Ovary (tissue), 3 donors: Measurements from ENCODE around the gene KRTAP9-6.

ENCODE experiments used
- EP300 ChIP-seq: sonication (generic); formaldehyde crosslinking; IDR thresholded peaks from one replicate; pipeline ENCODE4 v1.6.1; 2017; ENCODE audit warnings: antibody characterized with exemption
- POLR2A ChIP-seq: fragments of 450-650 bp; IDR thresholded peaks from one replicate; pipeline ENCODE4 v1.6.1; 2017; ENCODE audit warnings: antibody characterized with exemption, mild to moderate bottlenecking, moderate library complexity
- TF ChIP-seq, protein P1 (sequence below), 3 donors: fragments of 450-650 bp in 2 of 3; fragments of 200-600 bp in 1 of 3; IDR thresholded peaks; one replicate each; pipeline versions ENCODE4 v1.5.1 to v1.8.0; 2016 to 2022; ENCODE audit warnings: antibody characterized with exemption in 3 of 3, mild to moderate bottlenecking in 1 of 3
- donor health status: DM: no; HTN: no; CAD: no.

DNA sequence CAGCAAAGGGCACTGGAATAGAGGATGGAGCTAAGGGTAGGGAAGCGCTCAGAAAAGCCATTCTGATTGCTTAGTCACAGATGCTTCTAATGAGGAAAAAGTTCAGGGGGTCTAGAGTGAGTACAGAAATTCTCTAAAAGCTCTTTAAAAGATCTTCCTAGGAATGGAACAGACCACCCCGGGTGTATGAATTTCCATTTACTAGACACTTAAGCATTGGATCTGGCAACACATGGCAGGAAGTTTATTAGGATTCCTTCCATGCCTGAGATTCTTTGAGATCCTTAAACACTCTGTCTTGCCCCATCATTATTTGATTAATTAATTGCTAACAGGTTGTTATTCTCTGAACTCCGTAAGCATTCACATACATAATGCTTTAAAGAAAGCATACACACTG, 18.9 kb downstream of the KRTAP9-6 start:
- TF ChIP-seq POLR2A = no peak
- TF ChIP-seq, protein P1, sequence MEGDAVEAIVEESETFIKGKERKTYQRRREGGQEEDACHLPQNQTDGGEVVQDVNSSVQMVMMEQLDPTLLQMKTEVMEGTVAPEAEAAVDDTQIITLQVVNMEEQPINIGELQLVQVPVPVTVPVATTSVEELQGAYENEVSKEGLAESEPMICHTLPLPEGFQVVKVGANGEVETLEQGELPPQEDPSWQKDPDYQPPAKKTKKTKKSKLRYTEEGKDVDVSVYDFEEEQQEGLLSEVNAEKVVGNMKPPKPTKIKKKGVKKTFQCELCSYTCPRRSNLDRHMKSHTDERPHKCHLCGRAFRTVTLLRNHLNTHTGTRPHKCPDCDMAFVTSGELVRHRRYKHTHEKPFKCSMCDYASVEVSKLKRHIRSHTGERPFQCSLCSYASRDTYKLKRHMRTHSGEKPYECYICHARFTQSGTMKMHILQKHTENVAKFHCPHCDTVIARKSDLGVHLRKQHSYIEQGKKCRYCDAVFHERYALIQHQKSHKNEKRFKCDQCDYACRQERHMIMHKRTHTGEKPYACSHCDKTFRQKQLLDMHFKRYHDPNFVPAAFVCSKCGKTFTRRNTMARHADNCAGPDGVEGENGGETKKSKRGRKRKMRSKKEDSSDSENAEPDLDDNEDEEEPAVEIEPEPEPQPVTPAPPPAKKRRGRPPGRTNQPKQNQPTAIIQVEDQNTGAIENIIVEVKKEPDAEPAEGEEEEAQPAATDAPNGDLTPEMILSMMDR (IDR thresholded peaks at IDR 0.05) = no peak
- TF ChIP-seq EP300 = no peak
